K562 (cell line): Measurements from ENCODE around the gene MRPL27. TPM values are rescaled to one million over a fixed set of nuclear protein-coding genes. Genes with fewer than 3 reads are reported as not detected.

Experiments
- ARID2 ChIP-seq: fragments of 450-650 bp; IDR thresholded peaks from 2 replicates; pipeline ENCODE4 v1.6.1; 2017; ENCODE audit warnings: antibody characterized with exemption, mild to moderate bottlenecking
- ASH1L ChIP-seq: fragments of 450-650 bp; IDR thresholded peaks from 2 replicates; pipeline ENCODE4 v1.6.1; 2018; ENCODE audit warnings: borderline replicate concordance, mild to moderate bottlenecking, low read depth; ENCODE audit not compliant: partially characterized antibody
- CBFA2T3 ChIP-seq: fragments of 450-650 bp; IDR thresholded peaks from 2 replicates; pipeline ENCODE4 v1.6.1; 2017
- CEBPB ChIP-seq: fragments of 450-650 bp; IDR thresholded peaks from 2 replicates; pipeline ENCODE4 v1.6.1; 2016; ENCODE audit warnings: missing genetic modification characterization, missing compliant biosample characterization
- CHD2 ChIP-seq: IDR thresholded peaks from 2 replicates; pipeline ENCODE4 v1.6.1; 2011; ENCODE audit warnings: low read depth, low read length
- DMBX1 ChIP-seq: fragments of 250-450 bp; sonication (Bioruptor Pico); IDR thresholded peaks from 2 replicates; pipeline ENCODE4 v1.8.0; 2022; ENCODE audit warnings: inconsistent platforms, mild to moderate bottlenecking, moderate library complexity, borderline replicate concordance
- ETV1 ChIP-seq: fragments of 450-650 bp; conservative IDR thresholded peaks from 2 replicates; pipeline ENCODE4 v1.6.1; 2016; ENCODE audit warnings: missing genetic modification characterization, control low read depth, low read depth, missing compliant biosample characterization
- GTF2F1 ChIP-seq: IDR thresholded peaks from 2 replicates; pipeline ENCODE4 v1.6.1; 2011; ENCODE audit warnings: low read depth, low read length, improper control_type of control experiment
- HIVEP1 ChIP-seq: fragments of 250-450 bp; sonication (Bioruptor Pico); IDR thresholded peaks from 2 replicates; pipeline ENCODE4 v1.4.0; 2020; ENCODE audit warnings: mild to moderate bottlenecking
- KHSRP ChIP-seq: fragments of 450-650 bp; IDR thresholded peaks from 2 replicates; pipeline ENCODE4 v1.6.1; 2017
- NBN ChIP-seq: fragments of 450-650 bp; IDR thresholded peaks from 2 replicates; pipeline ENCODE4 v1.6.1; 2016; ENCODE audit warnings: low read depth, mild to moderate bottlenecking
- NCOA4 ChIP-seq: fragments of 450-650 bp; IDR thresholded peaks from 2 replicates; pipeline ENCODE4 v1.6.1; 2018; ENCODE audit warnings: mild to moderate bottlenecking; ENCODE audit not compliant: partially characterized antibody
- NCOA6 ChIP-seq: fragments of 450-650 bp; IDR thresholded peaks from 2 replicates; pipeline ENCODE4 v1.6.1; 2017; ENCODE audit warnings: mild to moderate bottlenecking
- NCOR1 ChIP-seq: fragments of 450-650 bp; IDR thresholded peaks from 2 replicates; pipeline ENCODE4 v1.6.1; 2016; ENCODE audit warnings: mild to moderate bottlenecking, moderate library complexity
- PYGO2 ChIP-seq: fragments of 450-650 bp; IDR thresholded peaks from 2 replicates; pipeline ENCODE4 v1.6.1; 2016; ENCODE audit warnings: mild to moderate bottlenecking, missing genetic modification characterization, moderate library complexity, missing compliant biosample characterization
- RAD21 ChIP-seq, 2 experiments: fragments of 250-450 bp in 1 of 2; fragments of 450-650 bp in 1 of 2; sonication (Bioruptor Pico) in 1 of 2; formaldehyde crosslinking in 1 of 2; IDR thresholded peaks in 1 of 2; conservative IDR thresholded peaks in 1 of 2; 2 replicates each; pipeline versions ENCODE4 v1.4.0 to v1.8.0; 2020 to 2022; ENCODE audit warnings: mild to moderate bottlenecking in 2 of 2, moderate library complexity in 1 of 2
- RNF219 ChIP-seq: fragments of 250-450 bp; sonication (Bioruptor Pico); IDR thresholded peaks from 2 replicates; pipeline ENCODE4 v1.5.0; 2022; ENCODE audit warnings: mild to moderate bottlenecking
- SMAD3 ChIP-seq: fragments of 450-650 bp; formaldehyde crosslinking; conservative IDR thresholded peaks from 2 replicates; pipeline ENCODE4 v1.4.0; 2020; ENCODE audit warnings: mild to moderate bottlenecking
- STAT5A ChIP-seq: IDR thresholded peaks from 2 replicates; pipeline ENCODE4 v1.6.1; 2012; ENCODE audit warnings: low read length, inconsistent platforms, borderline replicate concordance
- ZBTB1 ChIP-seq: sonication (generic); formaldehyde crosslinking; IDR thresholded peaks from 2 replicates; pipeline ENCODE4 v1.8.1; 2023; ENCODE audit warnings: missing genetic modification reagents, low read depth, mild to moderate bottlenecking, borderline replicate concordance
- ZBTB34 ChIP-seq: fragments of 250-450 bp; sonication (Bioruptor Pico); IDR thresholded peaks from 2 replicates; pipeline ENCODE4 v1.8.0; 2021; ENCODE audit warnings: mild to moderate bottlenecking, moderate library complexity
- ZNF121 ChIP-seq: sonication (generic); formaldehyde crosslinking; conservative IDR thresholded peaks from 2 replicates; pipeline ENCODE4 v1.8.0; 2022; ENCODE audit warnings: missing genetic modification reagents
- ZNF217 ChIP-seq: sonication (generic); formaldehyde crosslinking; IDR thresholded peaks from 2 replicates; pipeline ENCODE4 v1.8.0; 2022; ENCODE audit warnings: mild to moderate bottlenecking, missing genetic modification reagents
- ZNF324 ChIP-seq: fragments of 250-450 bp; sonication (Bioruptor Pico); IDR thresholded peaks from 2 replicates; pipeline ENCODE4 v1.4.0; 2020; ENCODE audit warnings: mild to moderate bottlenecking
- ZNF395 ChIP-seq: fragments of 200-800 bp; sonication (Bioruptor generic); IDR thresholded peaks from 2 replicates; pipeline ENCODE4 v1.6.1; 2017; ENCODE audit warnings: missing genetic modification characterization, missing compliant biosample characterization
- ZSCAN32 ChIP-seq: fragments of 450-650 bp; formaldehyde crosslinking; IDR thresholded peaks from 2 replicates; pipeline ENCODE4 v1.4.0; 2020; ENCODE audit warnings: mild to moderate bottlenecking, moderate library complexity
- polyA plus RNA-seq, 8 experiments: library from polyadenylated mRNA; depleted of rRNA in 4 of 8; stranded (reverse) in 5 of 8; unstranded in 3 of 8; fragments of >200 nt; fragmentation: Nextera tagmentation in 2 of 8; fragmentation: Illumina TruSeq in 1 of 8; extraction: Ambion mirVana in 2 of 8; extraction: Trizol in 1 of 8; gene quantifications; 2 replicates each; pipeline versions ENCODE4 v1.2.1 to v1.2.3, GENCODE V29; 2011 to 2014; ENCODE audit warnings: inconsistent platforms in 1 of 8, missing spikeins in 1 of 8
- total RNA-seq, 7 experiments: library from RNA; depleted of rRNA in 6 of 7; stranded (reverse); fragments of >200 nt in 6 of 7; fragmentation: Illumina TruSeq in 2 of 7; extraction: Trizol in 2 of 7; gene quantifications; 2 replicates each; pipeline versions ENCODE4 v1.2.1 to v1.2.3, GENCODE V29; 2011 to 2021; ENCODE audit warnings: low replicate concordance in 1 of 7

The MRPL27 gene
- total and polyA plus RNA-seq, 9 of the 15 experiments (the other 6 are each of a cell fraction or from before 2014, with no cell fraction given) = 96.3 to 401 (median 142) TPM

- TF ChIP-seq ZBTB34 (no peak), RAD21 (CRISPR knock-in tag; conservative IDR thresholded peaks at IDR 0.05 in 1 of 2, IDR thresholded peaks at IDR 0.05 in 1 of 2) (peak; percentile 42 to 48), CBFA2T3 (peak; percentile 36), ASH1L (no peak), NCOA6 (no peak), ZNF121 (CRISPR knock-in tag) (no peak), GTF2F1 (peak; percentile 35; the same call in 1 of the 2 replicates), RNF219 (CRISPR knock-in tag) (no peak), ZNF217 (no peak), ZNF324 (CRISPR knock-in tag) (no peak), ZBTB1 (CRISPR knock-in tag) (no peak), ETV1 (peak; percentile 54), NBN (peak; percentile 88), ZSCAN32 (CRISPR knock-in tag) (no peak), ARID2 (no peak), CHD2 (peak; percentile 17; the same call in 1 of the 2 replicates), STAT5A (peak; percentile 50; the same call in 1 of the 2 replicates), SMAD3 (CRISPR knock-in tag) (peak; percentile 54; the same call in 1 of the 2 replicates), DMBX1 (CRISPR knock-in tag) (no peak), NCOA4 (no peak), ZNF395 (CRISPR knock-in tag) (peak; percentile 86), KHSRP (no peak), PYGO2 (no peak), CEBPB (no peak), HIVEP1 (CRISPR knock-in tag) (no peak), NCOR1 (peak; percentile 64)
These were observed 24.3 kb upstream of the MRPL27 start, which contains the start of gene LRRC59 (continued) for GRCh38 chr17:50397111-50397918.
